ENCODE measurements around the gene PACSIN1.
"Not testable (repeated sequence)": the region's sequence is repeated elsewhere in the genome, so short reads cannot be mapped to it uniquely, and the experiment has no call there.

Gene PACSIN1

GRCh38 chr6:34485321-34486060 lies 19.6 kb downstream of the PACSIN1 start:
- no peak for DNase-seq (ENCODE audit: low spot score)

- no peak for DNase-seq (ENCODE audit: low spot score)
Measured at GRCh38 chr6:34486106-34486740, 20.3 kb downstream of the PACSIN1 start.

GRCh38 chr6:34486886-34487285 lies 21.0 kb downstream of the PACSIN1 start:
- not testable (repeated sequence) for DNase-seq (ENCODE audit: low spot score)

- no peak for DNase-seq (ENCODE audit: low spot score)
Measured at GRCh38 chr6:34487536-34487935, 21.7 kb downstream of the PACSIN1 start.

- DNase-seq (ENCODE audit: low spot score) = no peak
Measured at GRCh38 chr6:34489207-34489805, 23.4 kb downstream of the PACSIN1 start.

GRCh38 chr6:34490390-34491090 lies 24.7 kb downstream of the PACSIN1 start:
- DNase-seq (ENCODE audit: low spot score) = no peak

GRCh38 chr6:34491091-34491430 lies 25.2 kb downstream of the PACSIN1 start:
- no peak for DNase-seq (ENCODE audit: low spot score)

GRCh38 chr6:34493344-34493743 lies 27.5 kb downstream of the PACSIN1 start:
- no peak for DNase-seq (ENCODE audit: low spot score)

GRCh38 chr6:34494973-34495372 lies 29.1 kb downstream of the PACSIN1 start:
- no peak for DNase-seq (ENCODE audit: low spot score)

GRCh38 chr6:34496103-34496685 lies 30.3 kb downstream of the PACSIN1 start:
- DNase-seq (ENCODE audit: low spot score) = no peak

GRCh38 chr6:34497411-34497810 lies 31.5 kb downstream of the PACSIN1 start:
- DNase-seq (ENCODE audit: low spot score) = no peak

- DNase-seq (ENCODE audit: low spot score) = no peak
Measured at GRCh38 chr6:34506718-34507117, 40.8 kb downstream of the PACSIN1 start.

GRCh38 chr6:34508425-34508824 lies 42.5 kb downstream of the PACSIN1 start:
- no peak for DNase-seq (ENCODE audit: low spot score)

GRCh38 chr6:34509782-34510181 lies 43.9 kb downstream of the PACSIN1 start:
- no peak for DNase-seq (ENCODE audit: low spot score)

- DNase-seq (ENCODE audit: low spot score) = no peak
Measured at GRCh38 chr6:34510299-34510698, 44.4 kb downstream of the PACSIN1 start.

- DNase-seq (ENCODE audit: low spot score) = peak; percentile 57
Measured at GRCh38 chr6:34511214-34511914, 45.5 kb downstream of the PACSIN1 start.

GRCh38 chr6:34511915-34512737 lies 46.2 kb downstream of the PACSIN1 start:
- DNase-seq (ENCODE audit: low spot score) = no peak

- no peak for DNase-seq (ENCODE audit: low spot score)
Measured at GRCh38 chr6:34512738-34513115, 46.9 kb downstream of the PACSIN1 start.

GRCh38 chr6:34513646-34514045 lies 47.8 kb downstream of the PACSIN1 start:
- no peak for DNase-seq (ENCODE audit: low spot score)

GRCh38 chr6:34514112-34514511 lies 48.2 kb downstream of the PACSIN1 start:
- no peak for DNase-seq (ENCODE audit: low spot score)
